ENCODE measurements around the gene RTN4IP1. TPM values are rescaled to one million over a fixed set of nuclear protein-coding genes. Genes with fewer than 3 reads are reported as not detected.

RTN4IP1 gene
- total RNA-seq, 2 experiments from 2014 or later = 8.4 to 9.6 TPM

DNA sequence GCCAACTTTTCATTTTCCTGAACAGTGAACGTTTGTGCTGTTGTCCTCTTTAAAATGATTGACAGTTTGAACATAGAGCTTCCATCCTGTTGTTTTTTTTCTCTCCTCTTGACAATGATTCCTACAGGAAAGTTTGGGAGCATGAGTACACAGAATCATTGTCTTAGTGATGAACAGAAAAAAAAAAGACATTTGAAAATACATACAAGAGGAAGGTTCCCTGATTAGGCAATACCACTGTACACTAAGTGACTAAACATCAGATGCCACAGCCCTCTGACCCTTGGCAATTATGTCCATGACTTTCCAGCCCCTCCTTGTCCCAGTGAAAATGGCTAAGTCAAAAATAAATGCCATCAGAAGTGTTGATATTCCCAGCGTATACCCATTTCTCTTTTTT, 71.5 kb downstream of the RTN4IP1 start:
- CTCF ChIA-PET = interaction anchor here (1.0 to 17.9 kb wide), 5 partner anchors 9 to 422 kb away, joined by 3 to 423 read pairs (median 8); no protein-coding TSS in a partner anchor
- no peaks in the 10 kb centered on the region for H3K9me3 Mint-ChIP-seq
- ATAC-seq (no peak), DNase-seq (no peak)
- peaks cover 28% of the 10 kb centered on the region for H3K36me3 Mint-ChIP-seq (ENCODE audit: low read depth)
- peaks cover 29% of the 10 kb centered on the region for H3K4me1 Mint-ChIP-seq (ENCODE audit: low read depth)
- H3K27ac Mint-ChIP-seq = no peak overlapping the region
- H3K27me3 Mint-ChIP-seq = no peaks in the 10 kb centered on the region
- H3K4me3 Mint-ChIP-seq = no peak overlapping the region
- TF ChIP-seq, protein P1, sequence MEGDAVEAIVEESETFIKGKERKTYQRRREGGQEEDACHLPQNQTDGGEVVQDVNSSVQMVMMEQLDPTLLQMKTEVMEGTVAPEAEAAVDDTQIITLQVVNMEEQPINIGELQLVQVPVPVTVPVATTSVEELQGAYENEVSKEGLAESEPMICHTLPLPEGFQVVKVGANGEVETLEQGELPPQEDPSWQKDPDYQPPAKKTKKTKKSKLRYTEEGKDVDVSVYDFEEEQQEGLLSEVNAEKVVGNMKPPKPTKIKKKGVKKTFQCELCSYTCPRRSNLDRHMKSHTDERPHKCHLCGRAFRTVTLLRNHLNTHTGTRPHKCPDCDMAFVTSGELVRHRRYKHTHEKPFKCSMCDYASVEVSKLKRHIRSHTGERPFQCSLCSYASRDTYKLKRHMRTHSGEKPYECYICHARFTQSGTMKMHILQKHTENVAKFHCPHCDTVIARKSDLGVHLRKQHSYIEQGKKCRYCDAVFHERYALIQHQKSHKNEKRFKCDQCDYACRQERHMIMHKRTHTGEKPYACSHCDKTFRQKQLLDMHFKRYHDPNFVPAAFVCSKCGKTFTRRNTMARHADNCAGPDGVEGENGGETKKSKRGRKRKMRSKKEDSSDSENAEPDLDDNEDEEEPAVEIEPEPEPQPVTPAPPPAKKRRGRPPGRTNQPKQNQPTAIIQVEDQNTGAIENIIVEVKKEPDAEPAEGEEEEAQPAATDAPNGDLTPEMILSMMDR (IDR thresholded peaks at IDR 0.05) = no peak
- POLR2A ChIA-PET = interaction anchor here (1.1 kb wide), 1 partner anchor 38 kb away, joined by 3 read pairs; no protein-coding TSS in a partner anchor
- intact Hi-C loops (cut with micrococcal nuclease) = no loop called here

DNA sequence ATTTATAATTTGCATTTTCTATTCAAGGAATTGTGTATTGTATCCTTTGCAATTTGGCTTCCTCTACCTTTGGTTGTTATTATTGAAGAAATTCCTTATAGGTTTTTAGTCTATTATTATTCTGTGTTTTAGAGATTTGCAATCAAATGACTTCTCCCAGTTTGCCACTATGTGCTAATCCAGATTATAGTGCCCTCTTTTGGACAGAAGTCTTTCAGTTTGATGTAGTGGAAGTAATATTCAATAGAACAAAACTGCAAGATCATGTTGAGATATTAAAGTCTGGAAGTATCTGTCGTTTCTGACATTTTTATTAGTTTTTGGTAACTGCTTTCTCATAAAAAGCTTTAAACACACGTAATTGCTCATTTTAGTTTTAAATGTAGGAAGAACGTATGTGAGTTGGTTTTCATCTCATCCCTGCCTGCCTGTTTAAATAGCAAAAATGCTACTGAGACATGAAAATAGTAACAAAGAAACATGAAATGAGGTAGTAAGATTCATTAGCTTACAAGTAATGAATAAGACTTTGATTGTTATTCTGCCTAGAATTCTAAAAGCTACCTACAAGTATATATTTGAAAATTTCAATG, 72.8 kb downstream of the RTN4IP1 start:
- CTCF ChIA-PET = interaction anchor here (0.8 to 17.9 kb wide), 10 partner anchors 10 to 217 kb away, joined by 3 to 423 read pairs (median 5); no protein-coding TSS in a partner anchor
- no peak for DNase-seq
- Mint-ChIP-seq H3K27ac (no peak overlapping the region), H3K4me1 (ENCODE audit: low read depth) (peaks cover 26% of the 10 kb centered on the region), H3K4me3 (no peak overlapping the region), H3K9me3 (no peaks in the 10 kb centered on the region), H3K27me3 (no peaks in the 10 kb centered on the region), H3K36me3 (ENCODE audit: low read depth) (peaks cover 30% of the 10 kb centered on the region)
- intact Hi-C loops (cut with micrococcal nuclease) = no loop called here
- POLR2A ChIA-PET = interaction anchor here (1.0 kb wide), 1 partner anchor 44 kb away, joined by 3 read pairs; no protein-coding TSS in a partner anchor
- TF ChIP-seq, protein P1 (IDR thresholded peaks at IDR 0.05) = peak; percentile 60
- no peak for ATAC-seq

DNA sequence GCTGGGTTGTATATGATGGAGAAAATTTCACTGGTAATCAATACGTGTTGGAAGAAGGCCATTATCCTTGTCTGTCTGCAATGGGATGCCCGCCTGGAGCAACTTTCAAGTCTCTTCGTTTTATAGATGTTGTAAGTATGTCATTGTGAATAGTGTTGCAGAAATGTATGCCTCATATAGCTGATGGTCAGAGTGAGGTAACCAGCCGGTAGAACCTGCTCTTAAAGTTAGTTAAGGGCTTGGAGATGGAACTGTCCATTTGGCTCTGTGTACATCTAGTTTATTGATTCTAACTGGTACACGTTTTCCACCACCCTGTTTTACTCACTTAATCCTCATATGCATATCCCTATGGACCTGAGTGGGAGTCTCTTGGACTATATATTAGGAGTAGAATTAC, 73.5 kb downstream of the RTN4IP1 start:
- Mint-ChIP-seq H3K27ac (no peak overlapping the region), H3K4me3 (no peak overlapping the region), H3K9me3 (peaks cover 3% of the 10 kb centered on the region), H3K27me3 (no peaks in the 10 kb centered on the region), H3K36me3 (ENCODE audit: low read depth) (peaks cover 35% of the 10 kb centered on the region), H3K4me1 (ENCODE audit: low read depth) (peaks cover 19% of the 10 kb centered on the region)
- CTCF ChIA-PET = interaction anchor here (1.0 to 17.9 kb wide), 8 partner anchors 19 to 442 kb away, joined by 3 to 423 read pairs (median 5); no protein-coding TSS in a partner anchor
- ATAC-seq (no peak), DNase-seq (no peak)
- TF ChIP-seq, protein P1 (IDR thresholded peaks at IDR 0.05) = no peak
- POLR2A ChIA-PET = interaction anchor here (1.0 kb wide), 1 partner anchor 44 kb away, joined by 3 read pairs; no protein-coding TSS in a partner anchor
- intact Hi-C loops (cut with micrococcal nuclease) = no loop called here

DNA sequence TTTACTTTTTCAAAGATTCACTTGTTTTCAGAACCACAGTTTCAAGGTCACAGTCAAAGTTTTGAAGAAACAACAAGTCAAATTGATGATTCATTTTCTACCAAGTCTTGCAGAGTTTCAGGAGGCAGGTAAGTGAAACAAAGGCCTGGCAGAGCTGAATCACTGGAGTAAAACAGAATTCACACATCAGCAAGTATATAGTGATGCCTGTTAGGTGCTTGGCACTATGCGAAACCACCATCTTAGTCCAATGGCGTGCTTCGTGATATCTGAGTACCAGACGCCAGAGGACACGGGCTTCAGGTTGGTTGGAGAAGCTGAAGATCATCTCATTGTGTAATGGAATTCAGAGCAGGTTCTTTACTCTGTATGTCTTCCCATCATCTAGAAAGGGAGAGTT, 75.9 kb downstream of the RTN4IP1 start:
- H3K27ac Mint-ChIP-seq = peak overlapping the region; percentile 79
- H3K4me1 Mint-ChIP-seq (ENCODE audit: low read depth) = peaks cover 23% of the 10 kb centered on the region
- ChIA-PET POLR2A (interaction anchor here (0.6 to 3.5 kb wide), 10 partner anchors 8 to 851 kb away, joined by 3 to 23 read pairs (median 4); no protein-coding TSS in a partner anchor), CTCF (interaction anchor here (0.9 to 9.5 kb wide), 11 partner anchors 8 to 426 kb away, joined by 3 to 130 read pairs (median 5); no protein-coding TSS in a partner anchor)
- no peak overlapping the region for H3K4me3 Mint-ChIP-seq
- H3K27me3 Mint-ChIP-seq = no peaks in the 10 kb centered on the region
- H3K36me3 Mint-ChIP-seq (ENCODE audit: low read depth) = peaks cover 46% of the 10 kb centered on the region
- ATAC-seq (peak; percentile 92), DNase-seq (peak; percentile 55)
- intact Hi-C loops (cut with micrococcal nuclease) = no loop called here
- TF ChIP-seq, protein P1 (IDR thresholded peaks at IDR 0.05) = no peak
- peaks cover 3% of the 10 kb centered on the region for H3K9me3 Mint-ChIP-seq

DNA sequence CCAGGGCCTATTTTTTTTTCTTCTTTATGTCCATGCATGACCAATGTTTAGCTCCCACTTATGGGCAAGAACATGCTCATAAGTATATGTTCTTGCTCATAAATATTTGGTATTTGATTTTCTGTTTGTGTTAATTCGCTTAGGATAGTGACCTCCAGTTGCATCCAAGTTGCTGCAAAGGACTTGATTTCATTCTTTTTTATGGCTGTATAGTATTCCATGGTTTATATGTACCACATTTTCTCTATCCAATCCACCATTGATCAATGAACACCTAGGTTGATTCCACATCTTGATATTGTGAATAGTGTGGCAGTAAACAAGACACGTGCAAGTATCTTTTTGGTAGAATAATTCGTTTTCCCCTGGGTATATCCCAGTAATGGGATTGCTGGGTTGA, 78.1 kb downstream of the RTN4IP1 start:
- Mint-ChIP-seq H3K4me1 (ENCODE audit: low read depth) (peaks cover 42% of the 10 kb centered on the region), H3K27ac (no peak overlapping the region), H3K36me3 (ENCODE audit: low read depth) (peaks cover 57% of the 10 kb centered on the region), H3K4me3 (no peak overlapping the region), H3K9me3 (peaks cover 3% of the 10 kb centered on the region), H3K27me3 (no peaks in the 10 kb centered on the region)
- ChIA-PET CTCF (interaction anchor here (0.7 to 9.5 kb wide), 5 partner anchors 15 to 42 kb away, joined by 3 to 130 read pairs (median 7); no protein-coding TSS in a partner anchor), POLR2A (interaction anchor here (0.9 to 3.5 kb wide), 2 partner anchors 31 to 38 kb away, joined by 5 to 23 read pairs; no protein-coding TSS in a partner anchor)
- intact Hi-C loops (cut with micrococcal nuclease) = no loop called here
- no peak for ATAC-seq
- no peak for DNase-seq
- TF ChIP-seq, protein P1 (IDR thresholded peaks at IDR 0.05) = no peak
